SU-DHL-6 (cell line): ENCODE data around the gene WSCD1.

Experiments used
- H2AFZ ChIP-seq: fragments of 200-600 bp; sonication (generic); 2 replicates; pipeline ENCODE4 v1.6.1; 2014; ENCODE audit warnings: low read depth, mild to moderate bottlenecking, moderate library complexity, mixed read lengths, antibody characterized with exemption, low read length; ENCODE audit not compliant: severe bottlenecking
- H3F3A ChIP-seq: fragments of 200-600 bp; shearing (Covaris generic); 2 replicates; pipeline ENCODE4 v1.6.0; 2016; ENCODE audit warnings: antibody characterized with exemption, mild to moderate bottlenecking; ENCODE audit not compliant: insufficient read depth
- H3K27ac ChIP-seq: fragments of 200-600 bp; sonication (generic); 2 replicates; pipeline ENCODE4 v1.5.1; 2016; ENCODE audit warnings: low read depth, mild to moderate bottlenecking, low read length, moderate library complexity, mixed read lengths
- H3K27me3 ChIP-seq: fragments of 200-600 bp; sonication (generic), shearing (Covaris generic); 2 replicates; pipeline ENCODE4 v1.6.0; 2014; ENCODE audit warnings: mild to moderate bottlenecking, low read length
- H3K36me3 ChIP-seq: fragments of 200-600 bp; sonication (generic); 2 replicates; pipeline ENCODE4 v1.6.1; 2014; ENCODE audit warnings: mild to moderate bottlenecking, low read length, mixed read lengths
- H3K4me2 ChIP-seq: fragments of 300-600, 200-600 bp; shearing (Covaris generic), sonication (generic); 2 replicates; pipeline ENCODE4 v1.6.0; 2014; ENCODE audit warnings: low read length, low read depth, mild to moderate bottlenecking; ENCODE audit not compliant: poor library complexity, severe bottlenecking
- H3K4me3 ChIP-seq: fragments of 200-600 bp; sonication (generic); 2 replicates; pipeline ENCODE4 v1.5.1; 2014; ENCODE audit warnings: antibody characterized with exemption, low read length, mild to moderate bottlenecking, mixed read lengths; ENCODE audit not compliant: insufficient read depth, poor library complexity, severe bottlenecking
- H3K79me2 ChIP-seq: fragments of 200-600 bp; sonication (generic); 2 replicates; pipeline ENCODE4 v1.6.1; 2014; ENCODE audit warnings: mild to moderate bottlenecking, low read length, moderate library complexity; ENCODE audit not compliant: insufficient read depth
- H3K9ac ChIP-seq: fragments of 200-600 bp; sonication (generic); 2 replicates; pipeline ENCODE4 v1.7.0; 2014; ENCODE audit warnings: mild to moderate bottlenecking, low read length
- H3K9me2 ChIP-seq: fragments of 200-600 bp; sonication (generic); replicated peaks from 2 replicates; pipeline ENCODE4 v1.6.1; 2014; ENCODE audit warnings: low read length; ENCODE audit not compliant: insufficient read depth
- H3K9me3 ChIP-seq: fragments of 200-600 bp; sonication (generic); 2 replicates; pipeline ENCODE4 v1.6.1; 2014; ENCODE audit warnings: low read length, mixed read lengths; ENCODE audit not compliant: insufficient read depth
- H4K20me1 ChIP-seq: fragments of 200-600 bp; sonication (generic); 2 replicates; pipeline ENCODE4 v1.6.1; 2014; ENCODE audit warnings: low read depth, mild to moderate bottlenecking, antibody characterized with exemption, low read length, moderate library complexity, mixed read lengths
- CTCF ChIP-seq: fragments of 200-600 bp; sonication (generic); IDR thresholded peaks from one replicate; pipeline ENCODE4 v1.5.1; 2017; ENCODE audit warnings: antibody characterized with exemption, mild to moderate bottlenecking, low read length, moderate library complexity; ENCODE audit not compliant: insufficient read depth, poor library complexity, severe bottlenecking
- EZH2phosphoT487 ChIP-seq: fragments of 200-600 bp; sonication (generic), shearing (Covaris generic); conservative IDR thresholded peaks from 2 replicates; pipeline ENCODE4 v1.6.1; 2018; ENCODE audit warnings: mild to moderate bottlenecking, antibody characterized with exemption, low read length, moderate library complexity, mixed read lengths

The WSCD1 gene

GRCh38 chr17:6164996-6165395 is 94.8 kb downstream of the WSCD1 start:
- no peaks in the 10 kb centered on the region for H3F3A ChIP-seq
- H3K9me2 ChIP-seq = no peaks in the 10 kb centered on the region
- H3K9me3 ChIP-seq = no peaks in the 10 kb centered on the region
- H3K4me2 ChIP-seq = no peak overlapping the region
- no peak overlapping the region for H3K27ac ChIP-seq
- no peaks in the 10 kb centered on the region for H3K79me2 ChIP-seq
- H3K36me3 ChIP-seq = no peaks in the 10 kb centered on the region
- H3K9ac ChIP-seq = no peak overlapping the region
- H2AFZ ChIP-seq = no peak overlapping the region
- no peaks in the 10 kb centered on the region for H4K20me1 ChIP-seq
- H3K4me3 ChIP-seq = no peak overlapping the region
- TF ChIP-seq EZH2phosphoT487 = no peak
- TF ChIP-seq CTCF = no peak
- no peaks in the 10 kb centered on the region for H3K27me3 ChIP-seq

- no peaks in the 10 kb centered on the region for H3F3A ChIP-seq
- no peaks in the 10 kb centered on the region for H3K79me2 ChIP-seq
- H2AFZ ChIP-seq = no peak overlapping the region
- TF ChIP-seq CTCF (no peak), EZH2phosphoT487 (no peak)
- H4K20me1 ChIP-seq = no peaks in the 10 kb centered on the region
- no peak overlapping the region for H3K27ac ChIP-seq
- no peak overlapping the region for H3K4me2 ChIP-seq
- H3K4me3 ChIP-seq = no peak overlapping the region
- H3K27me3 ChIP-seq = no peaks in the 10 kb centered on the region
- no peaks in the 10 kb centered on the region for H3K9me2 ChIP-seq
- H3K9ac ChIP-seq = no peak overlapping the region
- H3K9me3 ChIP-seq = no peaks in the 10 kb centered on the region
- H3K36me3 ChIP-seq = no peaks in the 10 kb centered on the region
Measured at GRCh38 chr17:6165806-6166205, 95.6 kb downstream of the WSCD1 start.

- no peaks in the 10 kb centered on the region for H4K20me1 ChIP-seq
- no peak for TF ChIP-seq CTCF
- TF ChIP-seq EZH2phosphoT487 = no peak
- H2AFZ ChIP-seq = no peak overlapping the region
- H3K4me2 ChIP-seq = no peak overlapping the region
- H3F3A ChIP-seq = no peaks in the 10 kb centered on the region
- no peak overlapping the region for H3K27ac ChIP-seq
- H3K9me3 ChIP-seq = no peaks in the 10 kb centered on the region
- no peaks in the 10 kb centered on the region for H3K79me2 ChIP-seq
- H3K9me2 ChIP-seq = no peaks in the 10 kb centered on the region
- H3K4me3 ChIP-seq = no peak overlapping the region
- H3K36me3 ChIP-seq = no peaks in the 10 kb centered on the region
- H3K27me3 ChIP-seq = no peaks in the 10 kb centered on the region
- no peak overlapping the region for H3K9ac ChIP-seq
Measured at GRCh38 chr17:6166492-6167179, 96.5 kb downstream of the WSCD1 start.

- no peaks in the 10 kb centered on the region for H3K9me2 ChIP-seq
- no peaks in the 10 kb centered on the region for H3K79me2 ChIP-seq
- H3K4me3 ChIP-seq = no peak overlapping the region
- no peaks in the 10 kb centered on the region for H3K27me3 ChIP-seq
- no peak overlapping the region for H3K4me2 ChIP-seq
- H3K9me3 ChIP-seq = no peaks in the 10 kb centered on the region
- no peak overlapping the region for H2AFZ ChIP-seq
- no peak overlapping the region for H3K9ac ChIP-seq
- no peaks in the 10 kb centered on the region for H3K36me3 ChIP-seq
- H3K27ac ChIP-seq = no peak overlapping the region
- TF ChIP-seq EZH2phosphoT487 = no peak
- no peak for TF ChIP-seq CTCF
- H4K20me1 ChIP-seq = no peaks in the 10 kb centered on the region
- H3F3A ChIP-seq = no peaks in the 10 kb centered on the region
Measured at GRCh38 chr17:6168296-6168695, 98.1 kb downstream of the WSCD1 start.
